DND-41 (cell line): ENCODE results near the gene GNB2.

Experiments used
- CTCF ChIP-seq: IDR thresholded peaks from 2 replicates; pipeline ENCODE4 v1.5.1; 2012; ENCODE audit warnings: borderline replicate concordance, low read length, moderate library complexity, mild to moderate bottlenecking; ENCODE audit not compliant: poor library complexity, severe bottlenecking; ENCODE audit errors: extremely low read depth
- EZH2 ChIP-seq: IDR thresholded peaks from 3 replicates; pipeline ENCODE4 v1.6.1; 2012; ENCODE audit warnings: borderline replicate concordance, low read depth, mild to moderate bottlenecking, moderate library complexity, low read length, inconsistent platforms; ENCODE audit not compliant: severe bottlenecking

GRCh38 chr7:100671353-100672327, 1.9 kb upstream of the GNB2 start:
- no peak for TF ChIP-seq CTCF
- no peak for TF ChIP-seq EZH2
